ENCODE measurements around the gene PIP4K2A.

Gene PIP4K2A

GRCh38 chr10:22603581-22603980 is 110.8 kb downstream of the PIP4K2A start:
- POLR2A ChIA-PET = no interaction called here

GRCh38 chr10:22601618-22602017 is 112.8 kb downstream of the PIP4K2A start:
- ChIA-PET POLR2A (interaction anchor here (1.0 kb wide), 1 partner anchor 176 kb away, joined by 3 read pairs; no protein-coding TSS in a partner anchor), CTCF (interaction anchor here (0.6 to 1.2 kb wide), 2 partner anchors 10 to 387 kb away, joined by 3 to 4 read pairs; no protein-coding TSS in a partner anchor)
- DNase-seq (ENCODE audit: extremely low spot score) = no peak
- TF ChIP-seq ZNF384 (IDR thresholded peaks at IDR 0.05) (no peak), TARDBP (IDR thresholded peaks at IDR 0.05) (no peak), ELF4 (IDR thresholded peaks at IDR 0.05) (no peak), BHLHE40 (IDR thresholded peaks at IDR 0.05; ENCODE audit: borderline replicate concordance) (no peak), ARNT (IDR thresholded peaks at IDR 0.05) (no peak), HDGF (IDR thresholded peaks at IDR 0.05; ENCODE audit: borderline replicate concordance) (no peak), L3MBTL2 (conservative IDR thresholded peaks at IDR 0.05) (no peak), FOXK2 (IDR thresholded peaks at IDR 0.05) (no peak), LEF1 (IDR thresholded peaks at IDR 0.05; ENCODE audit: borderline replicate concordance) (no peak), PKNOX1 (IDR thresholded peaks at IDR 0.05) (no peak), CTBP1 (IDR thresholded peaks at IDR 0.05; ENCODE audit: borderline replicate concordance) (no peak), FOXM1 (IDR thresholded peaks at IDR 0.05; ENCODE audit: borderline replicate concordance) (no peak)

More at GRCh38 chr10:22603581-22603980, 110.8 kb downstream of the PIP4K2A start:
- TF ChIP-seq NFRKB (IDR thresholded peaks at IDR 0.05) (no peak), ELF4 (IDR thresholded peaks at IDR 0.05) (no peak), FOXM1 (IDR thresholded peaks at IDR 0.05; ENCODE audit: borderline replicate concordance) (no peak), HDGF (IDR thresholded peaks at IDR 0.05; ENCODE audit: borderline replicate concordance) (no peak), FOXK2 (IDR thresholded peaks at IDR 0.05) (no peak), LEF1 (IDR thresholded peaks at IDR 0.05; ENCODE audit: borderline replicate concordance) (no peak), L3MBTL2 (conservative IDR thresholded peaks at IDR 0.05) (no peak), ARNT (IDR thresholded peaks at IDR 0.05) (no peak), CTBP1 (IDR thresholded peaks at IDR 0.05; ENCODE audit: borderline replicate concordance) (no peak), BHLHE40 (IDR thresholded peaks at IDR 0.05; ENCODE audit: borderline replicate concordance) (no peak), ZNF384 (IDR thresholded peaks at IDR 0.05) (no peak), FOXA1 (IDR thresholded peaks at IDR 0.05) (no peak), TARDBP (IDR thresholded peaks at IDR 0.05) (no peak)
- CTCF ChIA-PET = no interaction called here
- no peak for DNase-seq (ENCODE audit: extremely low spot score)

- DNase-seq (ENCODE audit: extremely low spot score) = no peak
- ChIA-PET POLR2A (interaction anchor here (0.9 to 1.2 kb wide), 5 partner anchors 12 to 259 kb away, joined by 3 to 4 read pairs (median 3); no protein-coding TSS in a partner anchor), CTCF (interaction anchor here (0.6 to 1.8 kb wide), 7 partner anchors 15 to 706 kb away, joined by 3 to 7 read pairs (median 3); no protein-coding TSS in a partner anchor)
- TF ChIP-seq FOXM1 (IDR thresholded peaks at IDR 0.05; ENCODE audit: borderline replicate concordance) (peak; percentile 81; the same call in 1 of the 2 replicates), CTBP1 (IDR thresholded peaks at IDR 0.05; ENCODE audit: borderline replicate concordance) (peak; percentile 86), BHLHE40 (IDR thresholded peaks at IDR 0.05; ENCODE audit: borderline replicate concordance) (no peak), PKNOX1 (IDR thresholded peaks at IDR 0.05) (peak; percentile 81)
These were observed 114.6 kb downstream of the PIP4K2A start for GRCh38 chr10:22599636-22600228.

GRCh38 chr10:22599048-22599561 is 115.3 kb downstream of the PIP4K2A start:
- ChIA-PET POLR2A (interaction anchor here (0.9 to 1.2 kb wide), 4 partner anchors 12 to 162 kb away, joined by 3 read pairs; no protein-coding TSS in a partner anchor), CTCF (interaction anchor here (0.6 to 1.8 kb wide), 2 partner anchors 18 to 25 kb away, joined by 3 to 7 read pairs; no protein-coding TSS in a partner anchor)
- no peak for DNase-seq (ENCODE audit: extremely low spot score)
- TF ChIP-seq BHLHE40 (IDR thresholded peaks at IDR 0.05; ENCODE audit: borderline replicate concordance) = no peak
- no peak for TF ChIP-seq ZNF384 (IDR thresholded peaks at IDR 0.05)
- no peak for TF ChIP-seq TARDBP (IDR thresholded peaks at IDR 0.05)
- TF ChIP-seq FOXK2 (IDR thresholded peaks at IDR 0.05) = no peak
- TF ChIP-seq SUZ12 (IDR thresholded peaks at IDR 0.05) = no peak
- TF ChIP-seq CTBP1 (IDR thresholded peaks at IDR 0.05; ENCODE audit: borderline replicate concordance) = no peak
- no peak for TF ChIP-seq L3MBTL2 (conservative IDR thresholded peaks at IDR 0.05)
- TF ChIP-seq PKNOX1 (IDR thresholded peaks at IDR 0.05) = no peak
- no peak for TF ChIP-seq FOXA1 (IDR thresholded peaks at IDR 0.05)
- TF ChIP-seq SP1 (IDR thresholded peaks at IDR 0.05) = no peak
- no peak for TF ChIP-seq NFRKB (IDR thresholded peaks at IDR 0.05)
- no peak for TF ChIP-seq ELF4 (IDR thresholded peaks at IDR 0.05)
- TF ChIP-seq ARNT (IDR thresholded peaks at IDR 0.05) = no peak
- no peak for TF ChIP-seq FOXM1 (IDR thresholded peaks at IDR 0.05; ENCODE audit: borderline replicate concordance)
- TF ChIP-seq LEF1 (IDR thresholded peaks at IDR 0.05; ENCODE audit: borderline replicate concordance) = no peak
- no peak for TF ChIP-seq HDGF (IDR thresholded peaks at IDR 0.05; ENCODE audit: borderline replicate concordance)

- TF ChIP-seq BHLHE40 (IDR thresholded peaks at IDR 0.05; ENCODE audit: borderline replicate concordance) = no peak
- no peak for TF ChIP-seq ARNT (IDR thresholded peaks at IDR 0.05)
- TF ChIP-seq TARDBP (IDR thresholded peaks at IDR 0.05) = no peak
- no peak for TF ChIP-seq SUZ12 (IDR thresholded peaks at IDR 0.05)
- TF ChIP-seq FOXA1 (IDR thresholded peaks at IDR 0.05) = no peak
- TF ChIP-seq LEF1 (IDR thresholded peaks at IDR 0.05; ENCODE audit: borderline replicate concordance) = no peak
- TF ChIP-seq ZNF384 (IDR thresholded peaks at IDR 0.05) = no peak
- TF ChIP-seq NFRKB (IDR thresholded peaks at IDR 0.05) = no peak
- no peak for DNase-seq (ENCODE audit: extremely low spot score)
- ChIA-PET POLR2A (no interaction called here), CTCF (no interaction called here)
These were observed 115.9 kb downstream of the PIP4K2A start for GRCh38 chr10:22598478-22598877.

Data from HEK293T (cell line).